Panc1 (cell line): ENCODE measurements around the gene GLB1L3. TPM values are rescaled to one million over a fixed set of nuclear protein-coding genes. Genes with fewer than 3 reads are reported as not detected.
A peak's percentile ranks its signal among the peaks of the same experiment; 100 is the strongest.

Experiments used
- ATAC-seq: fragments of 200-7000 bp; cut with Tn5 transposase; 2 replicates; pipeline ENCODE4 v1.9.1; 2020; ENCODE audit warnings: mild to moderate bottlenecking, moderate library complexity
- BruUV-seq: library from RNA; stranded (reverse); fragments of 400-500 nt; replicated peaks from 2 replicates; lab custom pipeline; 2021; lab: Mats Ljungman, UMichigan
- CTCF ChIA-PET: fragments of 300-600 bp; sonication (Branson Sonifier 250); formaldehyde crosslinking; loops from one replicate; lab custom pipeline; 2022; ENCODE audit warnings: antibody characterized with exemption; lab: Charles Lee
- POLR2A ChIA-PET: fragments of 300-600 bp; sonication (Branson Sonifier 250); formaldehyde crosslinking; loops from one replicate; lab custom pipeline; 2022; ENCODE audit warnings: antibody characterized with exemption; lab: Charles Lee
- DNase-seq: peaks from one replicate; pipeline ENCODE4 v3.0.0-alpha.2; 2010; ENCODE audit warnings: low read depth, low spot score
- H3K27ac ChIP-seq: 2 replicates; pipeline ENCODE4 v1.5.1; 2011; ENCODE audit warnings: mild to moderate bottlenecking, low read length, inconsistent platforms
- H3K27me3 ChIP-seq: fragments of 200-500 bp; sonication (Bioruptor generic); 2 replicates; pipeline ENCODE4 v1.6.0; 2014; ENCODE audit warnings: low read length, inconsistent platforms; ENCODE audit not compliant: control insufficient read depth, insufficient read depth
- H3K36me3 ChIP-seq: fragments of 200-500 bp; sonication (Bioruptor generic); 2 replicates; pipeline ENCODE4 v1.5.1; 2014; ENCODE audit warnings: inconsistent platforms, mild to moderate bottlenecking, low read length, moderate library complexity; ENCODE audit not compliant: control insufficient read depth, insufficient read depth
- H3K4me1 ChIP-seq: 2 replicates; pipeline ENCODE4 v1.5.1; 2011; ENCODE audit warnings: inconsistent platforms, mild to moderate bottlenecking, low read length, moderate library complexity; ENCODE audit not compliant: control insufficient read depth, insufficient read depth
- H3K4me3 ChIP-seq, 2 experiments: 2 replicates each; pipeline ENCODE4 v1.5.1; 2011 to 2012; ENCODE audit warnings: low read depth in 2 of 2, low read length in 2 of 2, mild to moderate bottlenecking in 2 of 2, inconsistent platforms in 1 of 2, moderate library complexity in 1 of 2
- H3K9me3 ChIP-seq: fragments of 200-500 bp; sonication (Bioruptor generic); 2 replicates; pipeline ENCODE4 v1.5.1; 2014; ENCODE audit warnings: low read depth, mild to moderate bottlenecking, inconsistent platforms, low read length, moderate library complexity; ENCODE audit not compliant: control insufficient read depth, insufficient read depth
- CTCF ChIP-seq: fragments of 450-650 bp; IDR thresholded peaks from 2 replicates; pipeline ENCODE4 v1.5.1; 2017; ENCODE audit warnings: mild to moderate bottlenecking
- POLR2AphosphoS5 ChIP-seq: IDR thresholded peaks from 2 replicates; pipeline ENCODE4 v1.6.1; 2012; ENCODE audit warnings: mild to moderate bottlenecking, low read depth, low read length, moderate library complexity
- REST ChIP-seq, 2 experiments: IDR thresholded peaks; 2 replicates each; pipeline ENCODE4 v1.6.1; 2011 to 2012; ENCODE audit warnings: low read depth in 2 of 2, control low read depth in 1 of 2, low read length in 1 of 2, mild to moderate bottlenecking in 1 of 2, moderate library complexity in 1 of 2; ENCODE audit not compliant: insufficient read depth in 1 of 2
- SIN3A ChIP-seq: IDR thresholded peaks from 2 replicates; pipeline ENCODE4 v1.6.1; 2012; ENCODE audit warnings: low read depth, mild to moderate bottlenecking, low read length, moderate library complexity, borderline replicate concordance; ENCODE audit not compliant: insufficient read depth
- TCF7L2 ChIP-seq: IDR thresholded peaks from 2 replicates; pipeline ENCODE4 v1.6.1; 2011; ENCODE audit warnings: mild to moderate bottlenecking, low read depth, low read length, inconsistent platforms
- in situ Hi-C: cut with HindIII; loops from 2 replicates; pipeline ENCODE4 v1.10.0; 2016; ENCODE audit warnings: low sequenced_read_pairs, low pct_unique_long_range_greater_than_20kb
- intact Hi-C: fragments of 100-400 bp; cut with micrococcal nuclease; formaldehyde crosslinking; loops from one replicate; pipeline ENCODE4 v1.10.0; 2022; ENCODE audit not compliant: unreplicated experiment
- total RNA-seq: library from RNA; stranded (reverse); gene quantifications from one replicate; pipeline ENCODE4 v1.2.1, GENCODE V29; 2021; ENCODE audit not compliant: unreplicated experiment

The GLB1L3 gene
- total RNA-seq, 1 experiment from 2014 or later = not detected

GRCh38 chr11:134276396-134277182 lies 410 bp downstream of the GLB1L3 start:
- ATAC-seq (peak; percentile 45), DNase-seq (no peak)
- Histone ChIP-seq H3K4me3 (peak overlapping the region; percentile 30 to 43), H3K27ac (no peak overlapping the region), H3K4me1 (0 out of 2 replicates have a peak, but pooled peaks cover 2% of the 10 kb centered on the region), H3K36me3 (no peaks in the 10 kb centered on the region), H3K27me3 (peaks cover 46% of the 10 kb centered on the region), H3K9me3 (no peaks in the 10 kb centered on the region)
- TF ChIP-seq TCF7L2 (no peak), CTCF (no peak), POLR2AphosphoS5 (no peak), SIN3A (no peak), REST (IDR thresholded peaks at IDR 0.05; ENCODE audit: insufficient read depth in 1 of 2, low read depth in 2 of 2, low read length in 1 of 2) (no peak)
- intact Hi-C loops (no loop called here), in situ Hi-C loops (no loop called here)
- ChIA-PET CTCF (no interaction called here), POLR2A (no interaction called here)
- no TSS peak for BruUV-seq

- in situ Hi-C loops (no loop called here), intact Hi-C loops (no loop called here)
- H3K4me1 ChIP-seq = 0 out of 2 replicates have a peak, but pooled peaks cover 2% of the 10 kb centered on the region
- no peak for ATAC-seq
- peaks cover 46% of the 10 kb centered on the region for H3K27me3 ChIP-seq
- ChIA-PET CTCF (no interaction called here), POLR2A (no interaction called here)
- H3K4me3 ChIP-seq = no peak overlapping the region
- BruUV-seq = no TSS peak
- TF ChIP-seq CTCF (no peak), POLR2AphosphoS5 (no peak)
- no peaks in the 10 kb centered on the region for H3K36me3 ChIP-seq
- H3K9me3 ChIP-seq = no peaks in the 10 kb centered on the region
- no peak overlapping the region for H3K27ac ChIP-seq
- no peak for DNase-seq
Measured at GRCh38 chr11:134277183-134278001, 1.2 kb downstream of the GLB1L3 start.
